IMR-90 (cell line): ENCODE results near the gene TIPRL. TPM values are rescaled to one million over a fixed set of nuclear protein-coding genes. Genes with fewer than 3 reads are reported as not detected.

Experiments used
- ATAC-seq: fragments of 200-7000 bp; cut with Tn5 transposase; 2 replicates; pipeline ENCODE4 v1.9.1; 2020; ENCODE audit warnings: low read depth, mild to moderate bottlenecking, moderate library complexity
- BruUV-seq: library from RNA; stranded (reverse); fragments of 400-500 nt; replicated peaks from 2 replicates; lab custom pipeline; 2021; lab: Mats Ljungman, UMichigan
- CTCF ChIA-PET: fragments of 300-600 bp; formaldehyde crosslinking; extraction: SDS; loops from one replicate; lab custom pipeline; 2021; ENCODE audit warnings: antibody characterized with exemption; lab: Yijun Ruan, JAX
- POLR2A ChIA-PET: fragments of 300-600 bp; sonication (Branson Sonifier 250); formaldehyde crosslinking; loops from one replicate; lab custom pipeline; 2022; ENCODE audit warnings: antibody characterized with exemption; ENCODE audit not compliant: unreplicated experiment; lab: Charles Lee
- DNase-seq: peaks from one replicate; pipeline ENCODE4 v3.0.0; 2013
- H2AFZ ChIP-seq: replicated peaks from 2 replicates; pipeline ENCODE3; 2013; ENCODE audit warnings: low read length, mild to moderate bottlenecking; ENCODE audit not compliant: poor library complexity
- H2AK5ac ChIP-seq: 2 replicates; pipeline ENCODE4 v1.6.1; 2013; ENCODE audit warnings: low read depth, low read length, inconsistent platforms
- H2AK9ac ChIP-seq: replicated peaks from 2 replicates; pipeline ENCODE3; 2013; ENCODE audit warnings: mild to moderate bottlenecking, low read depth, low read length, moderate library complexity; ENCODE audit not compliant: poor library complexity
- H2BK120ac ChIP-seq: 2 replicates; pipeline ENCODE4 v1.6.1; 2013; ENCODE audit warnings: low read depth, low read length, inconsistent platforms
- H2BK15ac ChIP-seq: 3 replicates; pipeline ENCODE4 v1.6.1; 2013; ENCODE audit warnings: low read depth, low read length, inconsistent platforms
- H2BK20ac ChIP-seq: 2 replicates; pipeline ENCODE4 v1.6.1; 2013; ENCODE audit warnings: low read depth, mild to moderate bottlenecking, inconsistent platforms, low read length, moderate library complexity
- H2BK5ac ChIP-seq: 2 replicates; pipeline ENCODE4 v1.6.1; 2013; ENCODE audit warnings: mild to moderate bottlenecking, low read depth, low read length, inconsistent platforms; ENCODE audit not compliant: poor library complexity, severe bottlenecking
- H3K14ac ChIP-seq: replicated peaks from 2 replicates; pipeline ENCODE4 v1.6.1; 2013; ENCODE audit warnings: low read depth, low read length, inconsistent platforms
- H3K18ac ChIP-seq: 2 replicates; pipeline ENCODE4 v1.6.1; 2013; ENCODE audit warnings: low read depth, low read length, control low read depth
- H3K23ac ChIP-seq: 2 replicates; pipeline ENCODE4 v1.6.1; 2013; ENCODE audit warnings: low read depth, low read length, inconsistent platforms
- H3K27ac ChIP-seq: 2 replicates; pipeline ENCODE4 v1.5.1; 2013; ENCODE audit warnings: mild to moderate bottlenecking, control low read depth, low read length; ENCODE audit not compliant: insufficient read depth
- H3K27me3 ChIP-seq: 2 replicates; pipeline ENCODE4 v1.6.1; 2013; ENCODE audit warnings: low read length; ENCODE audit not compliant: control insufficient read depth, insufficient read depth
- H3K36me3 ChIP-seq: 2 replicates; pipeline ENCODE4 v1.6.1; 2013; ENCODE audit warnings: low read length, mixed read lengths; ENCODE audit not compliant: control insufficient read depth, insufficient read depth
- H3K4ac ChIP-seq: 2 replicates; pipeline ENCODE4 v1.6.1; 2013; ENCODE audit warnings: low read depth, low read length, inconsistent platforms
- H3K4me1 ChIP-seq: 2 replicates; pipeline ENCODE4 v1.6.1; 2013; ENCODE audit warnings: low read length, mixed read lengths; ENCODE audit not compliant: control insufficient read depth, insufficient read depth
- H3K4me2 ChIP-seq: 2 replicates; pipeline ENCODE4 v1.6.1; 2013; ENCODE audit warnings: low read depth, mild to moderate bottlenecking, control low read depth, low read length, moderate library complexity
- H3K4me3 ChIP-seq: 2 replicates; pipeline ENCODE4 v1.5.1; 2013; ENCODE audit warnings: low read depth, mild to moderate bottlenecking, control low read depth, low read length, moderate library complexity; ENCODE audit not compliant: insufficient read depth
- H3K56ac ChIP-seq: 2 replicates; pipeline ENCODE4 v1.6.1; 2013; ENCODE audit warnings: low read length, inconsistent platforms; ENCODE audit not compliant: insufficient read depth; ENCODE audit errors: extremely low read depth
- H3K79me1 ChIP-seq, 2 experiments: 2 replicates each; pipeline ENCODE4 v1.6.1; 2013; ENCODE audit warnings: low read length in 2 of 2, inconsistent platforms in 1 of 2, low read depth in 1 of 2
- H3K9ac ChIP-seq: 2 replicates; pipeline ENCODE4 v1.6.1; 2013; ENCODE audit warnings: low read depth, low read length, control low read depth
- H3K9me1 ChIP-seq: 2 replicates; pipeline ENCODE4 v1.6.1; 2013; ENCODE audit warnings: low read length, inconsistent platforms; ENCODE audit not compliant: insufficient read depth
- H3K9me3 ChIP-seq: 2 replicates; pipeline ENCODE4 v1.6.1; 2013; ENCODE audit warnings: low read length; ENCODE audit not compliant: control insufficient read depth, insufficient read depth
- H4K20me1 ChIP-seq: 2 replicates; pipeline ENCODE4 v1.6.1; 2013; ENCODE audit warnings: low read length, inconsistent platforms; ENCODE audit not compliant: insufficient read depth
- H4K5ac ChIP-seq: 2 replicates; pipeline ENCODE4 v1.6.1; 2013; ENCODE audit warnings: mild to moderate bottlenecking, low read depth, low read length, control low read depth
- H4K8ac ChIP-seq, 2 experiments: 2 replicates each; pipeline ENCODE4 v1.6.1; 2013; ENCODE audit warnings: low read depth in 2 of 2, low read length in 2 of 2, control low read depth in 1 of 2, inconsistent platforms in 1 of 2
- H4K91ac ChIP-seq: 2 replicates; pipeline ENCODE4 v1.6.1; 2013; ENCODE audit warnings: low read depth, low read length, inconsistent platforms; ENCODE audit not compliant: insufficient read depth
- RAD21 ChIP-seq: IDR thresholded peaks from 2 replicates; pipeline ENCODE4 v1.6.1; 2012; ENCODE audit warnings: low read length, improper control_type of control experiment
- WGBS, 2 experiments: methylation state at CpG; one replicate each; pipeline versions ENCODE4 v1.1.5 to v1.1.7; 2013; ENCODE audit warnings: missing lambda C conversion rate in 2 of 2; ENCODE audit not compliant: insufficient read length in 1 of 2; ENCODE audit errors: extremely low coverage in 2 of 2; 5-methylcytosine and 5-hydroxymethylcytosine counted together
- dilution Hi-C: fragments of 300-500 bp; cut with HindIII; formaldehyde crosslinking; loops from one replicate; pipeline ENCODE4 v1.14.3; 2018; ENCODE audit warnings: low sequenced_read_pairs; ENCODE audit not compliant: unreplicated experiment
- in situ Hi-C: fragments of 300-500 bp; cut with MboI; formaldehyde crosslinking; loops from 3 replicates; pipeline ENCODE4 v1.14.3; 2019; ENCODE audit warnings: low sequenced_read_pairs, inconsistent platforms, mixed read lengths
- intact Hi-C: fragments of 100-400 bp; cut with micrococcal nuclease; formaldehyde crosslinking; loops from 2 replicates; pipeline ENCODE4 v1.10.0; 2022
- polyA plus RNA-seq, 3 experiments: library from polyadenylated mRNA; depleted of rRNA; stranded (reverse); fragments of >200 nt; gene quantifications; 2 replicates each; pipeline ENCODE4 v1.2.3, GENCODE V29; 2012; ENCODE audit warnings: low replicate concordance in 1 of 3
- total RNA-seq: library from RNA; depleted of rRNA; stranded (reverse); fragments of >200 nt; gene quantifications from 2 replicates; pipeline ENCODE4 v1.2.3, GENCODE V29; 2012

TIPRL gene
- total and polyA plus RNA-seq, 2 of the 4 experiments (the other 2 are of a cell fraction): 15.4 to 23.8 TPM

GRCh38 chr1:168213349-168213748 is 34.6 kb downstream of the TIPRL start:
- Histone ChIP-seq H2BK5ac (no peak overlapping the region), H3K56ac (no peak overlapping the region), H2BK15ac (no peak overlapping the region), H3K4ac (no peak overlapping the region), H3K4me1 (no peaks in the 10 kb centered on the region), H4K8ac (no peak overlapping the region), H3K18ac (no peak overlapping the region), H4K91ac (no peak overlapping the region), H3K4me2 (no peak overlapping the region), H2AK9ac (no peak overlapping the region), H2BK120ac (no peak overlapping the region), H2AFZ (no peak overlapping the region), H3K79me1 (no peaks in the 10 kb centered on the region), H2BK20ac (no peak overlapping the region), H3K4me3 (no peak overlapping the region), H3K9me1 (no peaks in the 10 kb centered on the region), H3K27ac (no peak overlapping the region), H4K5ac (no peak overlapping the region), H3K27me3 (no peaks in the 10 kb centered on the region), H2AK5ac (no peak overlapping the region), H4K20me1 (no peaks in the 10 kb centered on the region), H3K9me3 (peaks cover 3% of the 10 kb centered on the region; the same call in 1 of the 2 replicates), H3K9ac (no peak overlapping the region), H3K14ac (no peak overlapping the region), H3K23ac (no peak overlapping the region), H3K36me3 (no peaks in the 10 kb centered on the region)
- WGBS, 2 experiments: no CpG with 5 or more reads among the region's 2 CpGs
- in situ Hi-C loops: no loop called here
- intact Hi-C loops: no loop called here
- DNase-seq (no peak), ATAC-seq (no peak)
- TF ChIP-seq RAD21: no peak
- dilution Hi-C loops: no loop called here
- ChIA-PET POLR2A (no interaction called here), CTCF (no interaction called here)
- no TSS peak for BruUV-seq
